Left ventricle myocardium inferior (tissue), 1 donor: ENCODE measurements around the gene APC. TPM values are rescaled to one million over a fixed set of nuclear protein-coding genes. Genes with fewer than 3 reads are reported as not detected.
"Not testable (repeated sequence)": the region's sequence is repeated elsewhere in the genome, so short reads cannot be mapped to it uniquely, and the experiment has no call there.

Experiments
- DNase-seq: peaks from one replicate; pipeline ENCODE4 v3.0.0-alpha.2; 2020
- H3K27ac ChIP-seq: fragments of 200-600 bp; replicated peaks from 2 replicates; pipeline ENCODE4 v1.8.0; 2021
- H3K27me3 ChIP-seq: fragments of 200-600 bp; 2 replicates; pipeline ENCODE4 v1.8.0; 2021; ENCODE audit warnings: low read depth
- H3K36me3 ChIP-seq: fragments of 200-600 bp; 2 replicates; pipeline ENCODE4 v1.8.0; 2021
- H3K4me1 ChIP-seq: fragments of 200-600 bp; 2 replicates; pipeline ENCODE4 v1.8.0; 2021
- H3K4me3 ChIP-seq: fragments of 200-600 bp; 2 replicates; pipeline ENCODE4 v1.8.0; 2021; ENCODE audit warnings: mild to moderate bottlenecking, moderate library complexity
- H3K9me3 ChIP-seq: fragments of 200-600 bp; replicated peaks from 2 replicates; pipeline ENCODE4 v1.8.0; 2021
- CTCF ChIP-seq: fragments of 200-600 bp; IDR thresholded peaks from 2 replicates; pipeline ENCODE4 v1.8.0; 2021; ENCODE audit warnings: antibody characterized with exemption, mild to moderate bottlenecking, borderline replicate concordance
- intact Hi-C: fragments of 100-400 bp; cut with micrococcal nuclease; formaldehyde crosslinking; loops from one replicate; pipeline ENCODE4 v1.11.0; 2022
- total RNA-seq: library from RNA; stranded (reverse); fragmentation: NEBNext Ultra II Directional; extraction: Animal tissue kit (Norgen Biotek cat#: 25700); gene quantifications from one replicate; pipeline ENCODE4 v1.2.1, GENCODE V29; 2021
- donor health status: DM: no; HTN: yes; CAD: no; lungs with severe emphysema.

Gene APC
- total RNA-seq, 1 donor from 2014 or later: 33.4 TPM

- no peak overlapping the region for H3K4me3 ChIP-seq
- no peak for DNase-seq
- H3K36me3 ChIP-seq: peaks cover 81% of the 10 kb centered on the region
- peaks cover 76% of the 10 kb centered on the region for H3K4me1 ChIP-seq
- peak overlapping the region; percentile 21 for H3K27ac ChIP-seq
- no peaks in the 10 kb centered on the region for H3K9me3 ChIP-seq
- no peak for TF ChIP-seq CTCF
- no peaks in the 10 kb centered on the region for H3K27me3 ChIP-seq
- intact Hi-C loops: no loop called here
Observed at GRCh38 chr5:112880219-112880964, 142.7 kb downstream of the APC start.

DNA sequence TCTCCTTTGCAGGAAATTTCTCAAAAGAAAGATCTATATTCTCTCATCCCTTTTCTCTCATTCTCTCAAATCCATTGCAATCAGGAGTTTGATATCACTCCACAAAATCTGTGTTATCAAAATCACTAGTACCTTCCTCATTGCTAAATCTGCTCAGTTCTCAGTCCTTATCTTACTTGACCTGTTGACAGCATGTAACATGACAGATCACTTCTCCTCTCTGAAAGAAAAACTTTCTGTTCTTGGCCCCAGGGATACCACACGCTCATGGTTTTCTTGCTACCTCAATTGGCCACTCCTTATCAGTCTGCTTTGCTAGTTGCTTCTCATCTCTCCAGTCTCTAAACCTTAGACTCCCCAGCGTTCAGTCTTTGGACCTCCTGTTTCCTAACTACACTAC, 145.5 kb downstream of the APC start:
- H3K27me3 ChIP-seq: no peaks in the 10 kb centered on the region
- no peak for TF ChIP-seq CTCF
- H3K4me1 ChIP-seq: peaks cover 65% of the 10 kb centered on the region
- H3K9me3 ChIP-seq: no peaks in the 10 kb centered on the region
- peaks cover 79% of the 10 kb centered on the region for H3K36me3 ChIP-seq
- H3K4me3 ChIP-seq: no peak overlapping the region
- peak overlapping the region; percentile 18 for H3K27ac ChIP-seq
- intact Hi-C loops: no loop called here
- DNase-seq: no peak

DNA sequence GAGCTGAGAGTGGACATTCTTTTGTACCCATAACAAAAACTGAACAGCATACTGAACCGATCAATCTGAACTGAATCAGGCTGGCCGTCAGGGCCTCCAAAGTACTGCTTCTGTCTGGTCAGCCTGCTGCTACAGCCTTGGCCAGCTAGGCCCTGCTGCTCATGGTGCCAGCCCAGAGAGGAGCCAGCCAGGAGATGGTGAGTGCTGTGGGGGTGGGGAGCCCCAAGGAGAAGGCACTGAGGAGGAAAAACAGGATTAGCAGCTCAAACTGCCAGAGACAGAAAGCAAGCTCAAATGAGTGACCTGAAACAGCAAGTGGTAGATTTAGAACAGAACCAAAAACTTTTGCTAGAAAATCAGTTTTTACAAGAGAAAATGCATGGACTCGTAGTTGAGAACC, 147.3 kb downstream of the APC start:
- peak; percentile 20 for DNase-seq
- Histone ChIP-seq H3K4me3 (no peak overlapping the region), H3K4me1 (peaks cover 51% of the 10 kb centered on the region), H3K27ac (peak overlapping the region; percentile 31), H3K36me3 (peaks cover 65% of the 10 kb centered on the region), H3K9me3 (no peaks in the 10 kb centered on the region), H3K27me3 (no peaks in the 10 kb centered on the region)
- TF ChIP-seq CTCF: no peak
- intact Hi-C loops: no loop called here

DNA sequence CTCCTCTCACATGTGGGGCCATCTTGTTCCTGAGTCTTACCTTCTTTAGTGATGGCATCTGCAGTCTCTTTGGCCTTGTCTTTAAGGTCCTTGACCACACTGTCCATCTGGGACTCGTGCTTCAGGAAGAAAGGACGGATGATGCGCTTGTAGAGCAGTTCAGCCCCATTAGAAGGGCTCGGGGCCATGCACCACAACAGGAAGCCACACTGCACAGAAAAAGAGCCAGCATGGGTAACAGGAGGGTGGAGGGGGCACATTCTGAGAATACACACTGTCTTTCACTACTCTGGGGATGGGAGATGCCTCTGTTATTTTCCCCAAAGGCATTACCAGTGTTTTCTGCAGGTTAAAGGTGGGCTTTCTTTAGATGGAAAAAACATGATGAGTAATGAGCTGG, 149.3 kb downstream of the APC start:
- H3K4me3 ChIP-seq: no peak overlapping the region
- TF ChIP-seq CTCF: no peak
- no peaks in the 10 kb centered on the region for H3K27me3 ChIP-seq
- no peaks in the 10 kb centered on the region for H3K9me3 ChIP-seq
- H3K27ac ChIP-seq: no peak overlapping the region
- peaks cover 62% of the 10 kb centered on the region for H3K36me3 ChIP-seq
- intact Hi-C loops: no loop called here
- H3K4me1 ChIP-seq: peaks cover 38% of the 10 kb centered on the region
- no peak for DNase-seq

DNA sequence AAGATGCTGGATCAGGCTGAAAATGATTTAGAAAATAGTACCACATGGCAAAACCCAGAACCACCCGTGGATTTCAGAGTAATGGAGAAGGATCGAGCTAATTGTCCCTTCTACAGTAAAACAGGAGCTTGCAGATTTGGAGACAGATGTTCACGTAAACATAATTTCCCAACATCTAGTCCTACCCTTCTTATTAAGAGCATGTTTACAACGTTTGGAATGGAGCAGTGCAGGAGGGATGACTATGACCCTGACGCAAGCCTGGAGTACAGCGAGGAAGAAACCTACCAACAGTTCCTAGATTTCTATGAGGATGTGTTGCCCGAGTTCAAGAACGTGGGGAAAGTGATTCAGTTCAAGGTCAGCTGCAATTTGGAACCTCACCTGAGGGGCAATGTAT, 154.4 kb downstream of the APC start:
- H3K27me3 ChIP-seq, H3K9me3 ChIP-seq, intact Hi-C loops, DNase-seq, H3K4me3 ChIP-seq, H3K27ac ChIP-seq: not testable (repeated sequence)
- Histone ChIP-seq H3K36me3 (peaks cover 36% of the 10 kb centered on the region), H3K4me1 (peaks cover 37% of the 10 kb centered on the region)

DNA sequence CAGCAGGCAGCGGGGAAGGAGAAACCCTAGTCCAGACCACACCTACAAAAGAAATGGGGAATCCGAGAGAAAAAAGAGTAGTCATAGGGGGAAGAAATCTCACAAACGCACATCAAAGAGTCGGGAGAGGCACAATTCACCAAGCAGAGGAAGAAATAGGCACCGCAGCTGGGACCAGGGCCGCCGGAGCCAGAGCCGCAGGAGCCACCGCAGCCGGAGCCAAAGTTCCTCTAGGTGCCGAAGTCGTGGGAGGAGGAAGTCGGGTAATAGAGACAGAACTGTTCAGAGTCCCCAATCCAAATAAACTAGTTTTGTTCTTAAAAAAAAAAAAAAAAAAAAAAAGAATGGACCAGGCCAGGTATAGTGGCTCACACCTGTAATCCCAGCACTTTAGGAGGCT, 155.1 kb downstream of the APC start:
- Histone ChIP-seq H3K27me3 (no peaks in the 10 kb centered on the region), H3K4me3 (no peak overlapping the region), H3K9me3 (no peaks in the 10 kb centered on the region), H3K27ac (no peak overlapping the region), H3K36me3 (peaks cover 37% of the 10 kb centered on the region), H3K4me1 (peaks cover 38% of the 10 kb centered on the region)
- intact Hi-C loops: no loop called here
- no peak for TF ChIP-seq CTCF
- DNase-seq: no peak
